ENCODE measurements around the gene KAT14.
"Not testable (repeated sequence)": the region's sequence is repeated elsewhere in the genome, so short reads cannot be mapped to it uniquely, and the experiment has no call there.

KAT14 gene

DNA sequence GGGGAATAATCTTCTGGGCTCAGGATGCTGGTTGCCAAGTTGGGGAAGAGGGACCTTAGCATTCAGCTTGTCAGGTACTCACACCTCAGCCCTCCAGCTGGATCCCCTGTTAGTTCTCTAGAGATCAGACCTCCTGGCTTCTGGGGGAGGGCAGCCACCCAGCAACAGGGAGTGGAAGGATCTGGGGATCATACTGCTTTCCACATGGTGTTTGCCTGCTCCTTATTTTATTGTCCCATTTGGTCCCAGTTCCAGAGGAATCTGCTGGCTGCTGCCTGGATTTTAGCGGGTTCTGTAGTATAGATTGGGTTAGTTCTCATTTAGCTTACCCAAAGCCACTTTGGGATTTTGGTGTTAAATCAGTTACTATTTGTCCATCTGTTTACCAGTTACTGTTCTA is 29.3 kb downstream of the KAT14 start:
- Mint-ChIP-seq H3K4me1 (peaks cover 6% of the 10 kb centered on the region), H3K36me3 (ENCODE audit: low read depth) (peaks cover 76% of the 10 kb centered on the region), H3K27ac (no peak overlapping the region), H3K4me3 (no peak overlapping the region), H3K27me3 (ENCODE audit: low read depth) (no peaks in the 10 kb centered on the region), H3K9me3 (no peaks in the 10 kb centered on the region)
- TF ChIP-seq CTCF (IDR thresholded peaks at IDR 0.05; ENCODE audit: unreplicated experiment in 3 of 3) = no peak

- Mint-ChIP-seq H3K4me1 (no peaks in the 10 kb centered on the region), H3K27me3 (ENCODE audit: low read depth) (no peaks in the 10 kb centered on the region), H3K36me3 (ENCODE audit: low read depth) (peaks cover 76% of the 10 kb centered on the region), H3K4me3 (no peak overlapping the region), H3K9me3 (no peaks in the 10 kb centered on the region), H3K27ac (no peak overlapping the region)
- TF ChIP-seq CTCF (IDR thresholded peaks at IDR 0.05; ENCODE audit: unreplicated experiment in 3 of 3) = no peak
Measured at GRCh38 chr20:18172379-18172778, 34.7 kb downstream of the KAT14 start.

GRCh38 chr20:18174906-18175683 is 37.4 kb downstream of the KAT14 start:
- Mint-ChIP-seq H3K4me1 (no peaks in the 10 kb centered on the region), H3K27ac (no peak overlapping the region), H3K4me3 (no peak overlapping the region), H3K9me3 (peaks cover 7% of the 10 kb centered on the region), H3K27me3 (ENCODE audit: low read depth) (no peaks in the 10 kb centered on the region), H3K36me3 (ENCODE audit: low read depth) (peaks cover 83% of the 10 kb centered on the region)
- no peak for TF ChIP-seq CTCF (IDR thresholded peaks at IDR 0.05; ENCODE audit: unreplicated experiment in 3 of 3)

DNA sequence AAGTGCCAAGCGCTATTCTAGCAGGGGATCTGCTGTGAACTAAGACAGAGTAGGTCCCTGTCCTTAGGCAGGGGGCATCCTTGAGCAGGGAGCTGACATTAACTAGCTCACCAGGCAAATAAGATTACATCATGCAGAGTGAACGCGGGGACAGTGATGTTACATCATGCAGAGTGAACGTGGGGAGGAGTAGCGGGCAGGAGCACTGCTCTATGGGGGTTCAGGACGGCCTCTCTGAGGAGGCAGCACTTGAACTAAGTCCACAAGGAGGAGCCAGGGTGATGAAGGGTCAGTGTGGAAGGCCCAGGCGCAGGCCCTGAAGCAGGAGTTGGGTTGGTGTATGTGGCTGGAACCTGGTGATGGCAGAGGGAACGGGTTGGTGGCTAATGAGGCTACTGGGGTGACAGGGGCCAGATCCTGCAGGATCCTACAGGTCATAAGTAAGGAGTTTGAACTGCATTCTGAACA is 38.7 kb downstream of the KAT14 start:
- H3K27me3 Mint-ChIP-seq (ENCODE audit: low read depth) = no peaks in the 10 kb centered on the region
- TF ChIP-seq CTCF (IDR thresholded peaks at IDR 0.05; ENCODE audit: unreplicated experiment in 3 of 3) = no peak
- no peak overlapping the region for H3K4me3 Mint-ChIP-seq
- no peak overlapping the region for H3K27ac Mint-ChIP-seq
- peaks cover 12% of the 10 kb centered on the region for H3K9me3 Mint-ChIP-seq
- H3K36me3 Mint-ChIP-seq (ENCODE audit: low read depth) = peaks cover 83% of the 10 kb centered on the region
- no peaks in the 10 kb centered on the region for H3K4me1 Mint-ChIP-seq

GRCh38 chr20:18180366-18180765 is 42.7 kb downstream of the KAT14 start:
- Mint-ChIP-seq H3K36me3 (ENCODE audit: low read depth) (peaks cover 82% of the 10 kb centered on the region), H3K9me3 (peaks cover 12% of the 10 kb centered on the region)
- H3K27me3 Mint-ChIP-seq (ENCODE audit: low read depth); H3K4me1 Mint-ChIP-seq; H3K4me3 Mint-ChIP-seq; H3K27ac Mint-ChIP-seq: not testable (repeated sequence)

- H3K36me3 Mint-ChIP-seq (ENCODE audit: low read depth) = peaks cover 81% of the 10 kb centered on the region
- TF ChIP-seq CTCF (IDR thresholded peaks at IDR 0.05; ENCODE audit: unreplicated experiment in 3 of 3) = no peak
- H3K9me3 Mint-ChIP-seq = peaks cover 12% of the 10 kb centered on the region
- H3K27me3 Mint-ChIP-seq (ENCODE audit: low read depth) = no peaks in the 10 kb centered on the region
- H3K4me1 Mint-ChIP-seq = no peaks in the 10 kb centered on the region
- no peak overlapping the region for H3K27ac Mint-ChIP-seq
- no peak overlapping the region for H3K4me3 Mint-ChIP-seq
Measured at GRCh38 chr20:18180815-18181214, 43.2 kb downstream of the KAT14 start.
